Panc1 (cell line): ENCODE data around the gene KBTBD4. TPM values are rescaled to one million over a fixed set of nuclear protein-coding genes. Genes with fewer than 3 reads are reported as not detected.

Experiments used
- ATAC-seq: fragments of 200-7000 bp; cut with Tn5 transposase; 2 replicates; pipeline ENCODE4 v1.9.1; 2020; ENCODE audit warnings: mild to moderate bottlenecking, moderate library complexity
- BruUV-seq: library from RNA; stranded (reverse); fragments of 400-500 nt; replicated peaks from 2 replicates; lab custom pipeline; 2021; lab: Mats Ljungman, UMichigan
- CTCF ChIA-PET: fragments of 300-600 bp; sonication (Branson Sonifier 250); formaldehyde crosslinking; loops from one replicate; lab custom pipeline; 2022; ENCODE audit warnings: antibody characterized with exemption; lab: Charles Lee
- POLR2A ChIA-PET: fragments of 300-600 bp; sonication (Branson Sonifier 250); formaldehyde crosslinking; loops from one replicate; lab custom pipeline; 2022; ENCODE audit warnings: antibody characterized with exemption; lab: Charles Lee
- DNase-seq: peaks from one replicate; pipeline ENCODE4 v3.0.0-alpha.2; 2010; ENCODE audit warnings: low read depth, low spot score
- H3K27ac ChIP-seq: 2 replicates; pipeline ENCODE4 v1.5.1; 2011; ENCODE audit warnings: mild to moderate bottlenecking, low read length, inconsistent platforms
- H3K27me3 ChIP-seq: fragments of 200-500 bp; sonication (Bioruptor generic); 2 replicates; pipeline ENCODE4 v1.6.0; 2014; ENCODE audit warnings: low read length, inconsistent platforms; ENCODE audit not compliant: control insufficient read depth, insufficient read depth
- H3K36me3 ChIP-seq: fragments of 200-500 bp; sonication (Bioruptor generic); 2 replicates; pipeline ENCODE4 v1.5.1; 2014; ENCODE audit warnings: inconsistent platforms, mild to moderate bottlenecking, low read length, moderate library complexity; ENCODE audit not compliant: control insufficient read depth, insufficient read depth
- H3K4me1 ChIP-seq: 2 replicates; pipeline ENCODE4 v1.5.1; 2011; ENCODE audit warnings: inconsistent platforms, mild to moderate bottlenecking, low read length, moderate library complexity; ENCODE audit not compliant: control insufficient read depth, insufficient read depth
- H3K4me3 ChIP-seq, 2 experiments: 2 replicates each; pipeline ENCODE4 v1.5.1; 2011 to 2012; ENCODE audit warnings: low read depth in 2 of 2, low read length in 2 of 2, mild to moderate bottlenecking in 2 of 2, inconsistent platforms in 1 of 2, moderate library complexity in 1 of 2
- H3K9me3 ChIP-seq: fragments of 200-500 bp; sonication (Bioruptor generic); 2 replicates; pipeline ENCODE4 v1.5.1; 2014; ENCODE audit warnings: low read depth, mild to moderate bottlenecking, inconsistent platforms, low read length, moderate library complexity; ENCODE audit not compliant: control insufficient read depth, insufficient read depth
- POLR2AphosphoS5 ChIP-seq: IDR thresholded peaks from 2 replicates; pipeline ENCODE4 v1.6.1; 2012; ENCODE audit warnings: mild to moderate bottlenecking, low read depth, low read length, moderate library complexity
- SIN3A ChIP-seq: IDR thresholded peaks from 2 replicates; pipeline ENCODE4 v1.6.1; 2012; ENCODE audit warnings: low read depth, mild to moderate bottlenecking, low read length, moderate library complexity, borderline replicate concordance; ENCODE audit not compliant: insufficient read depth
- TCF7L2 ChIP-seq: IDR thresholded peaks from 2 replicates; pipeline ENCODE4 v1.6.1; 2011; ENCODE audit warnings: mild to moderate bottlenecking, low read depth, low read length, inconsistent platforms
- in situ Hi-C: cut with HindIII; loops from 2 replicates; pipeline ENCODE4 v1.10.0; 2016; ENCODE audit warnings: low sequenced_read_pairs, low pct_unique_long_range_greater_than_20kb
- intact Hi-C: fragments of 100-400 bp; cut with micrococcal nuclease; formaldehyde crosslinking; loops from one replicate; pipeline ENCODE4 v1.10.0; 2022; ENCODE audit not compliant: unreplicated experiment
- total RNA-seq: library from RNA; stranded (reverse); gene quantifications from one replicate; pipeline ENCODE4 v1.2.1, GENCODE V29; 2021; ENCODE audit not compliant: unreplicated experiment
- TF ChIP-seq, protein P1 (sequence below), 2 experiments: IDR thresholded peaks; 2 replicates each; pipeline ENCODE4 v1.6.1; 2011 to 2012; ENCODE audit warnings: low read depth in 2 of 2, control low read depth in 1 of 2, low read length in 1 of 2, mild to moderate bottlenecking in 1 of 2, moderate library complexity in 1 of 2; ENCODE audit not compliant: insufficient read depth in 1 of 2
- TF ChIP-seq, protein P2 (sequence below): fragments of 450-650 bp; IDR thresholded peaks from 2 replicates; pipeline ENCODE4 v1.5.1; 2017; ENCODE audit warnings: mild to moderate bottlenecking

KBTBD4 gene
- total RNA-seq, 1 experiment from 2014 or later: 23.2 TPM

DNA sequence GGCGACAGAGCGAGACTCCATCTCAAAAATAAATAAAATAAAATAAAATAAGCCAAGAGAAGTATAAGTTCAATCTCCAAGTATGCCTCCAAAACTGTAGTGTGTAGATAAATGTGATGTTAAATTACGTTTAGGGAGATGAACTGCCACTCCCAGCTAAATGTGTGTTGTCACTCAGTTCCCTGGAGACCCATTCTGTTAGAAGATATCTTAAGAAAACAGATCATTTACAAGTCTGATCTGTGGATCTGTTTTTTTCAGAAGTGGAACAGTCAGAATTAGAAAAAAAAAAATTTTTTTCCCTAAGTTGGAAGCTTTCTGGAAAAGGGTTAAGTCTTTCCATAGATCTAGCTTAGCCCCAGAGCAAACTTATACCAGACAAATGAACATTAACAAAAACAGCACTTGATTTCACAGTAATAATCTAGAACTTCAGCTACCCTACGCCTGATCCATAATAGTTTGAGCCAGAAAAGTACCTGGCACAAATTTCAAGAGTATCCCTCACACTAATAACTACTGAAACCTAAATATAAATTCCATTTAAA is 44.0 kb downstream of the KBTBD4 start:
- ChIA-PET CTCF (no interaction called here), POLR2A (no interaction called here)
- ATAC-seq: no peak

DNA sequence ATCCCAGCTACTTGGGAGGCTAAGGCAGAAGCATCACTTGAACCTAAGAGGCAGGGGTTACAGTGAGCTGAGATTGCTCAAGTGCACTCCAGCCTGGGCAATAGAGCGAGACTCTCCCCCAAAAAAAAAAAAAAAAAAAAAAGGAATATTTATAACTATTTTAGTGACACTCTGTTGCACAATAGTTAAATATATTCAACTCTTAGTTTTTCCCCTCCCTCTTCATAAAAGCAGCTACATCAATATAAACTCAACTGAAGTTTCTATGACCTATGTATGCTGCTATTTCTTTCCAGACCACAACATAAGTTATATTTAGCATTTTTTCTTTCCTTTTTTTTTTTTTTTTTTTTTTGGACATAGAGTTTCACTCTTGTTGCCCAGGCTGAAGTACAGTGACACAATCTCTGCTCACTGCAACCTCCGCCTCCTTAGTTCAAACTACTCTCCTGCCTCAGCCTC is 45.0 kb downstream of the KBTBD4 start:
- H3K9me3 ChIP-seq: no peaks in the 10 kb centered on the region
- no peak for TF ChIP-seq POLR2AphosphoS5
- TF ChIP-seq, protein P1, sequence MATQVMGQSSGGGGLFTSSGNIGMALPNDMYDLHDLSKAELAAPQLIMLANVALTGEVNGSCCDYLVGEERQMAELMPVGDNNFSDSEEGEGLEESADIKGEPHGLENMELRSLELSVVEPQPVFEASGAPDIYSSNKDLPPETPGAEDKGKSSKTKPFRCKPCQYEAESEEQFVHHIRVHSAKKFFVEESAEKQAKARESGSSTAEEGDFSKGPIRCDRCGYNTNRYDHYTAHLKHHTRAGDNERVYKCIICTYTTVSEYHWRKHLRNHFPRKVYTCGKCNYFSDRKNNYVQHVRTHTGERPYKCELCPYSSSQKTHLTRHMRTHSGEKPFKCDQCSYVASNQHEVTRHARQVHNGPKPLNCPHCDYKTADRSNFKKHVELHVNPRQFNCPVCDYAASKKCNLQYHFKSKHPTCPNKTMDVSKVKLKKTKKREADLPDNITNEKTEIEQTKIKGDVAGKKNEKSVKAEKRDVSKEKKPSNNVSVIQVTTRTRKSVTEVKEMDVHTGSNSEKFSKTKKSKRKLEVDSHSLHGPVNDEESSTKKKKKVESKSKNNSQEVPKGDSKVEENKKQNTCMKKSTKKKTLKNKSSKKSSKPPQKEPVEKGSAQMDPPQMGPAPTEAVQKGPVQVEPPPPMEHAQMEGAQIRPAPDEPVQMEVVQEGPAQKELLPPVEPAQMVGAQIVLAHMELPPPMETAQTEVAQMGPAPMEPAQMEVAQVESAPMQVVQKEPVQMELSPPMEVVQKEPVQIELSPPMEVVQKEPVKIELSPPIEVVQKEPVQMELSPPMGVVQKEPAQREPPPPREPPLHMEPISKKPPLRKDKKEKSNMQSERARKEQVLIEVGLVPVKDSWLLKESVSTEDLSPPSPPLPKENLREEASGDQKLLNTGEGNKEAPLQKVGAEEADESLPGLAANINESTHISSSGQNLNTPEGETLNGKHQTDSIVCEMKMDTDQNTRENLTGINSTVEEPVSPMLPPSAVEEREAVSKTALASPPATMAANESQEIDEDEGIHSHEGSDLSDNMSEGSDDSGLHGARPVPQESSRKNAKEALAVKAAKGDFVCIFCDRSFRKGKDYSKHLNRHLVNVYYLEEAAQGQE (IDR thresholded peaks at IDR 0.05; ENCODE audit: insufficient read depth in 1 of 2, low read depth in 2 of 2, low read length in 1 of 2): no peak
- TF ChIP-seq, protein P2, sequence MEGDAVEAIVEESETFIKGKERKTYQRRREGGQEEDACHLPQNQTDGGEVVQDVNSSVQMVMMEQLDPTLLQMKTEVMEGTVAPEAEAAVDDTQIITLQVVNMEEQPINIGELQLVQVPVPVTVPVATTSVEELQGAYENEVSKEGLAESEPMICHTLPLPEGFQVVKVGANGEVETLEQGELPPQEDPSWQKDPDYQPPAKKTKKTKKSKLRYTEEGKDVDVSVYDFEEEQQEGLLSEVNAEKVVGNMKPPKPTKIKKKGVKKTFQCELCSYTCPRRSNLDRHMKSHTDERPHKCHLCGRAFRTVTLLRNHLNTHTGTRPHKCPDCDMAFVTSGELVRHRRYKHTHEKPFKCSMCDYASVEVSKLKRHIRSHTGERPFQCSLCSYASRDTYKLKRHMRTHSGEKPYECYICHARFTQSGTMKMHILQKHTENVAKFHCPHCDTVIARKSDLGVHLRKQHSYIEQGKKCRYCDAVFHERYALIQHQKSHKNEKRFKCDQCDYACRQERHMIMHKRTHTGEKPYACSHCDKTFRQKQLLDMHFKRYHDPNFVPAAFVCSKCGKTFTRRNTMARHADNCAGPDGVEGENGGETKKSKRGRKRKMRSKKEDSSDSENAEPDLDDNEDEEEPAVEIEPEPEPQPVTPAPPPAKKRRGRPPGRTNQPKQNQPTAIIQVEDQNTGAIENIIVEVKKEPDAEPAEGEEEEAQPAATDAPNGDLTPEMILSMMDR: no peak
- TF ChIP-seq SIN3A: no peak
- TF ChIP-seq TCF7L2: no peak
- ChIA-PET CTCF (interaction anchor here (0.6 kb wide), 1 partner anchor 109 kb away, joined by 9 read pairs; no protein-coding TSS in a partner anchor), POLR2A (interaction anchor here (0.6 kb wide), 1 partner anchor 115 kb away, joined by 13 read pairs; no protein-coding TSS in a partner anchor)
- no peaks in the 10 kb centered on the region for H3K27me3 ChIP-seq
- ATAC-seq: no peak
- DNase-seq: no peak
- H3K4me3 ChIP-seq: no peak overlapping the region
- intact Hi-C loops: no loop called here
- H3K36me3 ChIP-seq: no peaks in the 10 kb centered on the region
- peaks cover 11% of the 10 kb centered on the region for H3K4me1 ChIP-seq
- no TSS peak for BruUV-seq
- in situ Hi-C loops: no loop called here
- no peak overlapping the region for H3K27ac ChIP-seq

More for the DNA sequence above, 44.0 kb downstream of the KBTBD4 start:
- Histone ChIP-seq H3K4me3 (no peak overlapping the region), H3K9me3 (no peaks in the 10 kb centered on the region), H3K27ac (no peak overlapping the region), H3K4me1 (peaks cover 21% of the 10 kb centered on the region), H3K36me3 (no peaks in the 10 kb centered on the region), H3K27me3 (no peaks in the 10 kb centered on the region)
- TF ChIP-seq SIN3A: no peak
- TF ChIP-seq TCF7L2: no peak
- TF ChIP-seq, protein P2: no peak
- DNase-seq: no peak
- intact Hi-C loops: no loop called here
- in situ Hi-C loops: no loop called here
- BruUV-seq: no TSS peak
